Measurements from ENCODE around the gene NIN.

Gene NIN

GRCh38 chr14:50676814-50677516 is 154.0 kb downstream of the NIN start:
- Histone ChIP-seq H3K4me3 (no peak overlapping the region), H3K4me1 (peaks cover 0 to 22% (median 7%) of the 10 kb centered on the region in 4 donors), H3K27me3 (no peaks in the 10 kb centered on the region), H3K9me3 (no peaks in the 10 kb centered on the region), H3K36me3 (no peaks in the 10 kb centered on the region), H3K27ac (peak overlapping the region; percentile 23 to 30)
- intact Hi-C loops (cut with DNase I; ENCODE audit: low total_unique reads): no loop called here
- no peak for DNase-seq
- TF ChIP-seq, protein P1, sequence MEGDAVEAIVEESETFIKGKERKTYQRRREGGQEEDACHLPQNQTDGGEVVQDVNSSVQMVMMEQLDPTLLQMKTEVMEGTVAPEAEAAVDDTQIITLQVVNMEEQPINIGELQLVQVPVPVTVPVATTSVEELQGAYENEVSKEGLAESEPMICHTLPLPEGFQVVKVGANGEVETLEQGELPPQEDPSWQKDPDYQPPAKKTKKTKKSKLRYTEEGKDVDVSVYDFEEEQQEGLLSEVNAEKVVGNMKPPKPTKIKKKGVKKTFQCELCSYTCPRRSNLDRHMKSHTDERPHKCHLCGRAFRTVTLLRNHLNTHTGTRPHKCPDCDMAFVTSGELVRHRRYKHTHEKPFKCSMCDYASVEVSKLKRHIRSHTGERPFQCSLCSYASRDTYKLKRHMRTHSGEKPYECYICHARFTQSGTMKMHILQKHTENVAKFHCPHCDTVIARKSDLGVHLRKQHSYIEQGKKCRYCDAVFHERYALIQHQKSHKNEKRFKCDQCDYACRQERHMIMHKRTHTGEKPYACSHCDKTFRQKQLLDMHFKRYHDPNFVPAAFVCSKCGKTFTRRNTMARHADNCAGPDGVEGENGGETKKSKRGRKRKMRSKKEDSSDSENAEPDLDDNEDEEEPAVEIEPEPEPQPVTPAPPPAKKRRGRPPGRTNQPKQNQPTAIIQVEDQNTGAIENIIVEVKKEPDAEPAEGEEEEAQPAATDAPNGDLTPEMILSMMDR (IDR thresholded peaks at IDR 0.05): no peak

- no peak for DNase-seq
- Histone ChIP-seq H3K27me3 (no peaks in the 10 kb centered on the region), H3K4me3 (no peak overlapping the region), H3K9me3 (no peaks in the 10 kb centered on the region), H3K27ac (no peak overlapping the region), H3K4me1 (peaks cover 0 to 22% (median 7%) of the 10 kb centered on the region in 4 donors), H3K36me3 (no peaks in the 10 kb centered on the region)
- TF ChIP-seq, protein P1 (IDR thresholded peaks at IDR 0.05): no peak
- intact Hi-C loops (cut with DNase I; ENCODE audit: low total_unique reads): no loop called here
Observed at GRCh38 chr14:50675597-50675996, 155.4 kb downstream of the NIN start.

GRCh38 chr14:50670866-50671256 is 160.1 kb downstream of the NIN start:
- no peak overlapping the region for H3K27ac ChIP-seq
- no peak overlapping the region for H3K4me3 ChIP-seq
- TF ChIP-seq, protein P1 (IDR thresholded peaks at IDR 0.05): no peak
- intact Hi-C loops (cut with DNase I; ENCODE audit: low total_unique reads): no loop called here
- no peaks in the 10 kb centered on the region for H3K9me3 ChIP-seq
- no peaks in the 10 kb centered on the region for H3K27me3 ChIP-seq
- H3K36me3 ChIP-seq: no peaks in the 10 kb centered on the region
- peaks cover 0 to 11% (median 0%) of the 10 kb centered on the region in 4 donors for H3K4me1 ChIP-seq
- no peak for DNase-seq

GRCh38 chr14:50670196-50670865 is 160.6 kb downstream of the NIN start:
- H3K27ac ChIP-seq: no peak overlapping the region
- H3K4me3 ChIP-seq: no peak overlapping the region
- no peaks in the 10 kb centered on the region for H3K27me3 ChIP-seq
- no peaks in the 10 kb centered on the region for H3K9me3 ChIP-seq
- H3K4me1 ChIP-seq: peaks cover 0 to 17% (median 2%) of the 10 kb centered on the region in 4 donors
- TF ChIP-seq, protein P1 (IDR thresholded peaks at IDR 0.05): no peak
- intact Hi-C loops (cut with DNase I; ENCODE audit: low total_unique reads): no loop called here
- no peak for DNase-seq
- no peaks in the 10 kb centered on the region for H3K36me3 ChIP-seq

All from tibial artery (tissue), 4 donors.